ENCODE results near the gene CCDC27.

The CCDC27 gene

DNA sequence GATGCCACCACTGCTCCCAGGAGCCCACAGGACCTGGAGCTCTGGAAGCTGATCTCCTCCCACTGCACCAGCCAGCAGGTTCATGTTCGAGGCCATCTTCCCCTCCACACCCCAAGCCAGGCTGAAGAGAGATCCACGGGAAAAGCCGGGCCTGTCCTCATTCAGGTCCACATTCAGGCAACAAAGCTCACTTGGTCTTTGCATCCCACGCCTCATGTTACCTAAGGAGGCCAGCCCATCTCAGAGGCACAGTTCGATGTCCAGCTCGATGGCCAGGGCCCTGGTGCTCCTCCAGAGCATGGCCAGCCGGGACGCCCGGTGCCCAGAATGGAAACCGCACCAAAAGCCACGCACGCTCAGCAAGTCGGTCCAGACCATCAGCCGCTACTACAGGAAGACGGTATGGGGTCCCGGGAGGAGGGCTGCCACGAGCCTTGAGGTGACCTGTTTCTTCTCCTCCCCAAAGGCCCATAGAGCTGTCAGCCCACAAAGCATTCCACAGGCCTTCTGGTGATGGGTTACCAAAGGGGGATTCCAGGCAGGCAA, at the start of gene CCDC27:
CCDC27 (plus strand) TSS at position 51 of the 546 bp plus-strand sequence; CDS start at position 83, 32 bp downstream.
- no peak for FAIRE-seq

DNA sequence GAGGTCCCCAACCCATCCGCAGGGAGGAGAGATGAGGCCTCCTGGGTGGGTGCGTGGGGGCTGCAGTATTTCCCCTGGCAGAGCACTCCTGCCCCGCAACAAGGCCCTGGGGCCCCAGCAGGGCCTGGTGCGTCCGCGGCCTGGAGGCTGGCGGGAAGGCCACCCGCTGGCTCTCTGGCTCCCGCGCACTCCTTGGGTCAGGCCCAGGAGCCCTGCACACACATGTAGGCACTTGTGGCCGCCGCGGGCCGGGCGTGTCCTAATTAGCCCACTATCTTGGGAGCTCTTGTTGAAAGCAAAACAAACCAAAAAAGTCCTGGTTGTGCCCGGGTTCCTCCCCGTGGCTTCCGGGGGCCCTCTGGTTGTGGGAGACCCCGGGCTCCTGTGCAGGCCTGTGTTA, 49.7 kb upstream of the CCDC27 start:
- FAIRE-seq, result no peak

DNA sequence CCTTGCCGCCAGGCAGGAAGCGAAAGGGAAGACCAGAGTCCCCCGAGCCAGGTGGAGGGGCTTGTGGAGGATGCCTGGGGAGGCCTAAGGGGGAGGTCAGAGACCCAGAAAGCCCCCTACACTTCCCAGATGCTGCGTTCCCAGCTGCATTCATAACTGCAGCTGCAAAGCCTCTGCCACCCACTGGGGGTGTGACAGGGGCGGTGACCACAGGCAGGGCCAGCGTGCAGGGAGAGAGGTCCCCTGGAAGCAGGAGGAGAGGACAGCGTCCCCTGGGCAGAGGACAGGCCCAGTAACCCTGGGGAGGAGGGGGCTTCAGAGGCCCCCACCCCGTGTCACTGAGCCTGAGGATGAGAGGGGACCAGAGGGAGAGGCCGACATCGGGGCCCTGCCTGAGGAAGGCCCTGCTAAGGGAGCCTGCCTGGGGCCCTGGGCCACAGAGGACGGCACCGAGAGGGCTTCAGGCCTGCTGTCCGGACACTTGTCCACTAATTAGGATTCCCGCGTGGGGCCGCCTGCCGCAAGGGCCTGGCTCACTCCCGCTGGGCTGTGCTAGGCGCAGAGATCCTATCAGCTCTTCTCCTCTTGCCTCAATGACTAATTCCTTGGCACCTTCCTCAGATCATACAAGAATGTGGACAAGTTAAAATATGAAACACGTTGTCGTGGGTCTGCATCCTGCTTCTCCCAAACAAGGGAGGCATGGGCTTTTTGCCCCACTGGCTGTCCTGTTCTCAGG, 49.1 kb upstream of the CCDC27 start:
- no peak for FAIRE-seq

DNA sequence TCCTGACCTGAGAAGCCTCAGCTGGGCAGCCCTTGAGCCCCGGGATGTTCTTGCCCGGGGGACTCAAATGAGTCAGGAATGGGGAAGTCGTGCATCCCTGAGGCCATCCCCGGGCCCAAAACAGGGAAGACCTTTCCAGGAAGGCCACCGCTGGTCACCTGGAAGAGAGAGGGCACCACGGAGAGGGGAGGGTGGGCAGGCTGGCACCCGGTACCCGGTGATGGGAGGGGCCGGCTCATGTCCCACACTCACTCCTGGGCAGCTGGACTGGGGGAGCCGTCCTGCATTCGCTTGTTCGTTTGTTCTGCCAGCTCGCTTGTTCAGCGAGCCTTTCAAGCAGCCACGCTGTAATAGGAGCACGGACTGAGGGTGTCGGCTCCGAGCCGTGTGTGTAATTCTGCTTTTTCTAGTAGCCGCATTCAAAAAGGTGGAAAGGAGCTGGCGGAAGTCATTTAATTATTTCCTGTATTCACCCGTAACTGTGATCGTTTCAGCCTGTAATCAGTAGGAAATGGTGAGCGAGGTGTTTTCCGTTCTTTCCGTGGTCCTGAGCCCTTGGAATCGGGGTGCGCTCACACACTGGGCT, 48.4 kb upstream of the CCDC27 start:
- no peak for FAIRE-seq

DNA sequence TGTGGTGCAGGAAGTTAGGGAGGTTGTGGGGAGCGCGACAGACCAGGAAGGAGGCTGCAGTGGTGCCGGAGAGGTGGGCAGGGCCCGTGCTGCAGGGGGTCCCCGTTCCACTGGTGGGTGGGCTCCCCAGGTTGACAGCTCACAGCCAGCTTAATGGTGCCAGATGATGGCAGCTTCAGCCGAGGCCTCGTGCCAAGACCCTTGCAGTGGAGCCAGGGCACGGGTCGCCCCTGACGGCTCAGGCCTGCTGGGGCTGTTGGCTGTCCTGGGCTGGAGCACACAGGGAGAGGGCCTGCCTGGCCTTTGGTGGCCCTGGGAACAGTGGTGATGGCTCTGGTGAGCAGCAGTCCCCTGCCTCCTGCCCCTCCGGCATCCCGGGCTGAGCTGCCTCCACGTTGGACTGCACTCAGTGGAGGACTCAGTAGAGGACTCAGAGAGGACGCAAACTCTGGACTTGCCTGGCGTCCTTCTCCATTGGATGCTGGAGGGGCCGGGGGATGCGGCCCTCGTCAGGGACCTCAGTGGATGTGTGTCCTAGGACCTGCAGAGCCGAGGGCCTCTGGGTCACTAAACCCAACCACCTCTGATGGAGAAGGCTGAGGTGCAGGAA, 46.8 kb upstream of the CCDC27 start:
- FAIRE-seq, result no peak

DNA sequence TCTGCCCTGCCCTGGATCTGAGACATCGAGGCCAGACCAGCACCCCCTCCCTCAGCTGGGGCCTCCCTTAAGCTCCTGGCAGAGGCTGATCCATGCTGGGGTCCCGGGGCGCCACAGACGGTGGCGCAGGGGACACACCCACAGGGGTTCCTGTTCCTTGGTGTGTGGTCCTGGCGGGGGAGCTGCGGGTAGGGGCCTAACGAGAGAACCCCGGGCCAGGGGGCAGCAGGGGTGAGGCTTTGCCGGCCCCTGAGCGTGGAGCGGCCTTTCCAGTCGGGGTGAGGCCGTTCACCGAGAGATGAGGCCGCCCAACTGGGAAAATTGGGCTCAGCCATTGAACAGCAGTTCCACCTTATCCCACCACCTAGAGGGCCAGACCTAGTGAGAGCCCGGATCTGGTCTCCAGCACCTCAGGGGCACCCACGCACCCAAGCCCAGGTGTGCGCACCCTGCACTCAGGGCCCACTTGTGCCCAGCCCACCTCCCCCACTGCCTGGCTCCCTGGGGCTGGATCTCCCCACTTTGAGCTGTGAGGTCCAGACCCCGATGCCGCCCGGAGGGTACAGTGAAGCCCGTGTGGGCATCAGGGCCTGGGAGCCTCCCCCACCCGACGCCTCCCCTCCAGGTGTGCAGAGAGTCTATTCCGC, 45.5 kb upstream of the CCDC27 start:
- no peak for FAIRE-seq

DNA sequence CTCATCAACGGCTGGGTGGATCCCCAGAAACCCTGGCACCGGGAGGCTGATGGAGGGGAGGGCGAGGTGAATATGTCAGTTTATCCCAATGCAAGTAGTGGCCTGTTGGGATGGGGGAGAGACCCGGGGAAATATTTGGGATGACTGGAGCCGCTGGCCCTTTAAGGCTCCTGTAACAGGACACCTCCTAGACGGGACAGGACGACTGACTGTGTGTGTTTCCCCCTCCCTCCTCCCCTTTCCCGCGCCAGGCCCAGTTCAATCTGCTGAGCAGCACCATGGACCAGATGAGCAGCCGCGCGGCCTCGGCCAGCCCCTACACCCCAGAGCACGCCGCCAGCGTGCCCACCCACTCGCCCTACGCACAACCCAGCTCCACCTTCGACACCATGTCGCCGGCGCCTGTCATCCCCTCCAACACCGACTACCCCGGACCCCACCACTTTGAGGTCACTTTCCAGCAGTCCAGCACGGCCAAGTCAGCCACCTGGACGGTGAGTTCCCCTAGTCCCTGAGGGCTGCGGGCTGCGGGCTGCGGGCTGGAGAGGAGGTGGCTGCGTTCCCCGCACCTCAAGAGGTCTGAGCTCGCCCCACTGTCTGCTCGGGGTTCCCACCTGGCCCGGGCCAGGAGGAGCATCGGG, 44.8 kb upstream of the CCDC27 start:
- FAIRE-seq, result no peak

DNA sequence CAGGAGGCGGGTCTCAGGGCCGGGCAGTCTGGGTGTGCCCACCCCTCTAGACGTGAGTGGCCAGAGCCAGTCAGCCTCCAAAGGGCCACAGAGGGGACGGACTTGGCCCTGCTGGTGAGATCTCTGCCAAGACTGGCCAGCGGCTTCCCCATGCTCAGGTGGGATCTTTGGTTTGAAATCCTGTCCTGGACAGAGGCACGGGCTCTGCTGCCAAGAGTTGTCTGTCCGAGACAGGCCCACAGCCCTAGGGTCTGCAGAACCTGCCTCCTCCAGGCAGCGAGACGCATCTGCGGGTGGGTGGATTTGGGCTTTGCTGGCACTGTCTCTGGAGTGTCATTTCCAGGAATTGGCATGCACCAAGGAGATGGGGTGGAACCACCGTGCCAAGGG, 44.3 kb upstream of the CCDC27 start:
- FAIRE-seq, result no peak

DNA sequence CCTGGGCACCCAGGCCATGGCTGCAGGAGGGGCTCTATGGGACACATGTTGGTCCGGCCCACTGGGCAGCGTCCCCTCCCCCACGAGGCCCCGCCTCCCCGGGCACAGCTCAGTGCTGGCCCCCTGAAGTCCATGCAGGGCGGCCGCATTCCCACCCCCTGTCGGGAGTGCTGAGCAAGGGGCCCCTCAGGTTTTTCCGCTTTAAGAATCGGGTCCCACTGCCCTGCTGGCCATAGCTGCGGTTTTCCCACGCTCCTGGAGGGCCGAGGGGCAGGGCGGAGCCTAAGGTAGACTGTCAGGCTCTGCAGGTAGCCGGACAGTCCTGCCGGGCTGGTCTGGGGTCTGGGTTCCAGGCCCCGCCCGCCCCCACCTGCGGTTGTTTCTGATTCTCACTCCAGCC, 43.5 kb upstream of the CCDC27 start:
- no peak for FAIRE-seq

DNA sequence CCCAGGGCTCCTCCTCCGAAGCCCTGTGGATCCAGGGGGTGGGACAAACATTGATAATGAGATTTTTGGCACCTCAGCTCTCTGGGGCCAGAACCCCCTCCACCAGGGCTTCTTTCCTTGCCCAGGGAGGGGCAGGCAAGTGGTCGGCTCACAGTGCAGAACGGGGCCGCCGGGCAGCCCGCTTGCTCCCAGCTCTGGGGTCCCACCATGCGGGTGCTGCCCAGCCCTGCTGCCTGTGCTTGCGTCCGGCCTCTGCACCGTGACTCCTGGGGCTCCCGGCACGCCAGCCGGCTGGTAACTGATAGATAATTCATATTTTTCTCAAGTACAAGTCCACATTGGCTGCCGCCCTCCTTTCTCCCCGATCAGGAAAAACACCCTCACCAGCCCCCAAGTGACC, 42.0 kb upstream of the CCDC27 start:
- FAIRE-seq, result no peak

DNA sequence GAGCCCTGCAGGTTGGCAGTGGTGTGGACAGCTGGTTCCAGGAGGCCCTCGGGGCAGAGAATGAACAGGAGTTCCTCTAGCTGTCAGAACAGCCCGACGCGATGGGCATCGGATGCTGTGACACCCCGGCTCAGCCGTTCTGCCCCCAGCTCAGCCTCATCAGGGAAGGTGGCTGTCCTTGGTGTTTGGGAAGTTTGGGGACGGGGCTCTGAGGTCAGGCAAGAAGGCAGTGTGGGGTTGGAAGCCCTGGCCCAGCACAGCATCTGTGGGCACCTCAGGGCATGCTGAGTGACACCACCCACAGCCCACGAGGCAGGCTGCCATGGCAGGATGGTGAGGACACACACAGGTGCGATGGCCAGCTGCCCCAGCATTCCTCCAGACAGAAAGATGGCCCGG, 40.9 kb upstream of the CCDC27 start:
- FAIRE-seq, result no peak

DNA sequence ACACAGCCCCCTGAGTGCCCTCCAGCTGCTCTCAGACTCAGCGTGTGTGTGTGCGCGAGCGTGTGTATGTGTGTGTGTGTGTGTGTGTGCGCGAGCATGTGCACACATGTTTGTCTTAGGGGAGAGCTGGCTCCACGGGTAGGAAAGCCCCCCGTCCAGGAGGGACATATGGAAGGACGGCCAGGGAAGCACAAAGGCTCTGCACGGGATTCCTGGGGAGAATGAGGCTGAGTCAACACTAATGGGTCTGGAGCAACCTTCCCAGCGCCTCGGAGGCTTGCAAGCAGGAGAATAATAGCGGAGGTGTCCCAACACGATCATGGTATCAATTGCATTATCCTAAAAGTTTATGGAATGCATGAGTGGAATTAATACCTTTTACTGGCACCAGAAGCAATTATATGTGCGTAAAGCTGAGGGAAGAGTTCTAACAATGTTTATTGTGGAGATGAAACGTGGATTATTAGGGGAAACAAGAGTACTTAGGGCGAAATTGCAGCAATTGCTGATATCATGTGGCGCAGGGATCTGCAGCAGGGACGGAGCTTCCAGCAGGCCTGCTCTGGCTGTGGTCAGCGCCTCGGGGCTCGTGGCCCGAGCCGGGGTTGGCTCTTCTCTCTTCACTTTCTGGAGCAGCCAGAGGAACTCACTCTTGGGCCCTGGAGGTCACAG, 40.3 kb upstream of the CCDC27 start:
- no peak for FAIRE-seq

DNA sequence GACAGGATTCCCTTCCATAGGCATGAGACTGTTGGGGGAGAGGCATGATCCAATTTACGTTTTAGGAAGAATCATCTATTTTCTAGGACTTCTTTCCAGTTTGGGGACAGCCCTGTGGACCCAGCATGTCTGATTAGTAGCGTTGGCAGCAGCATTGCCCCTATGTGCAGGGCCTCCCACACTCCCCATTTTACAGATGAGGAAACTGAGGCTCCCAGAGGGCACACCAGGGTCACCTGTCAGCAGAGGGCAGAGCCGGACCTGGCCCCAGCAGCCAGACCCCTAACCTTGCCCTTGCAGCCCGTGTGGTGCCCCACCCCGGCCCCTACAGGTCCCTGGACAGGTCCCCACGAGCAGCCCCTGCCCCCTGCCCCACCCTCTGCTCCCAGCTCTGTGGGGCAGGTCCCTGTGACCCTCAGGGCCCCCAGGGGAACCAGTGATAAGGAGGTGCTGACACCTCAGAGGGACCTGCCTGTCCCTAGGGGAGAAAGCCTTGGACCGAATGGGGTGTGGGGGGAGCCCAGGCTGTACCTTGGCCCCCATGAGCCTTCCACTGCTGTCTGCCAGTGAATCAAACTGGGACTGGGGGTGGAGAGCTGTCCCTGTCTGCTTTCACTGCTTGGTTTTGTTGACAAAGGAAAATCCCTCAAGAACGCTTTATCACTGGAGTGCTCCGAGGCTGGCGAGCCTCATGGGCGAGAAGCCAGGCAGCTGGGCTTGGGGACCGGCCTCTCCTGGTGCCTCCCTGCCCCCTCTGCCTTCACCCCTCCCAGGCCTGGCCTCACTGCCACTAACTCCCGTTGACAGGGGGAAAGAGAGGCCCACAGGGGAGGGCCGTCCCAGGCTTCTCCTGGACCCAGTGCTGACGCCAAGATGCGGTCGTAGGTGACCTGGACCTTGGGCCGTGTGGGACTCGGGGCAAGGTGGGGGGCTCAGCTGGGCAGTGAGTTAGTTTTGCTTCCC, 39.4 kb upstream of the CCDC27 start:
- no peak for FAIRE-seq

DNA sequence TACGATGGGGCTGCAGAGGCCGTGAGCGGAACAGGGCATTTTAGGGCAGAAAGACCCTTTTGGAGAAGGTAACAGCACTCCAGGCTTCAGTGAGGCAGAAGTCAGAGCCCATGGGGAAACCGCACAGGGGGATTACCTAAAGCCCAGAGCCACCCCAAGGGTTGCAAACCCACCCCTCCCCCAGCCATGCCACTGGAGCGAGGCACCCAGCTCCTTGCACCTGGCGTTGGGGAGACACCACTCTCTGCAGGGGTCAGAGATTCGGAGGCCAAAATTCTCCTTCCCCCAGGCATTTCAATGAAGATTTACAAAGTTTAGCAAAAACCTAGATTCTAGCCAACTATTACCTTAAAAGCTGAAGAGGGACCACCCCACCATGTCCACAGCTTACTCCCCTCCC, 38.4 kb upstream of the CCDC27 start:
- FAIRE-seq, result no peak

DNA sequence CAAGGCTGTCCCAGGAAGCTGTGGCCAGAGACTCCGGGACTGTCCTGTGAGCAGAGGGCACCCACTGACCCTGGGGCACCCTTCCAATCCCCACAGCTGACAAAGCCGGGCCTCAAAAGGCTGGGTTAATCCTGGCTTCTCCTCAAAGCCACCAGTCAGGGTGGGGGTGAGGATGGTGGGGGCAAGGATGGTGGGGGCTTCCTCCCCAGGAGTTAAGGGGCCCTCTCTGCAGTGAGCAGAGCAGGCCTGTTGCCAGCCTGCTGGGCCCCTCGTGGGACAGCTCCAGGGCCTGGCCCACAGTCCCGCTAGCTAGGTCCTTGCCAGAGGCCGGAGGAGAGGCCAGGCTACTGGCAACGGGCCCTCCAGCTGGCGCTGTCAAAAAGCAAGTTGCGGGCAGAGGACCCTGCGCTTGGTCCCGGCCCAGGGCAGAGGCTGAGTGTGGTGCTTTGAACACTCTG, 37.9 kb upstream of the CCDC27 start:
- FAIRE-seq, result no peak

DNA sequence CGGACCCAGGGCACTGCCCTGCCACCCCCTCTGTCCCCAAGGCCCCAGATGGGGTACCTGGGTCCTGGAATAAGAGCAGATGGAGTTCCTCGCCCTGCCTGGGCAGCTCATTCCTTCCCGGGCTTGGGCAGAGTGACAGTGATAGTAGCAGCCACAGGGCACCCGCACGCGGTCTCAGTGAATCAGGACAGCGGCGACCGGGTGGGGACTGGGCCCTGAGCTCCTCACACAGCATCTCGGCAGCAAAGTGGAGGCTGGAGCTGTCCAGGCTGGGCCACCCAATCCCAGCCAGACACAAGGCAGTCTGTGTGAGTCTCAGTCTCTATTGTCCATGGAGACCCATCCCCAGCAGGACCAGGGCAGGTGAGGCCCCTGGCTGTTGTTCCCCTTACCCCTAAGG, 37.4 kb upstream of the CCDC27 start:
- FAIRE-seq, result no peak

DNA sequence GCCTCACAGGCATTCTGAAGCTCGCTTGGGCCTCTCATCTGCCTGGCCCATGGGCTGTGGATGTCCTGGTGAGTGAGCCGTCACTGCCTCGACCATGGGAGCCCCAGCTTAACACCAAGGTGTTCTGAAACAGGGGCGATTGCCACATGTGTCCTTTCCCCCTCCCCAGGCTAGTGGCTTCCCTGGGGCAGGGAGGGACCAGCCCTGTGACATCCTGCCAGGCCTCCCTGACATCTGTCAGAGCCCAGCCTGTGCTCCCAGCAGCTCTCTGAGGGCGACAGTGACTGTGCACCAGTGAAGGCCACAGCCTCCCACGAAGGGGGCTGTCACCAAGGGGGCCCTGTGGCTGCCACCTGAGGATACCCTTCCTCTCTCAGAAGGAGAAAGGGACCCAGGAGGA, 35.9 kb upstream of the CCDC27 start:
- no peak for FAIRE-seq

DNA sequence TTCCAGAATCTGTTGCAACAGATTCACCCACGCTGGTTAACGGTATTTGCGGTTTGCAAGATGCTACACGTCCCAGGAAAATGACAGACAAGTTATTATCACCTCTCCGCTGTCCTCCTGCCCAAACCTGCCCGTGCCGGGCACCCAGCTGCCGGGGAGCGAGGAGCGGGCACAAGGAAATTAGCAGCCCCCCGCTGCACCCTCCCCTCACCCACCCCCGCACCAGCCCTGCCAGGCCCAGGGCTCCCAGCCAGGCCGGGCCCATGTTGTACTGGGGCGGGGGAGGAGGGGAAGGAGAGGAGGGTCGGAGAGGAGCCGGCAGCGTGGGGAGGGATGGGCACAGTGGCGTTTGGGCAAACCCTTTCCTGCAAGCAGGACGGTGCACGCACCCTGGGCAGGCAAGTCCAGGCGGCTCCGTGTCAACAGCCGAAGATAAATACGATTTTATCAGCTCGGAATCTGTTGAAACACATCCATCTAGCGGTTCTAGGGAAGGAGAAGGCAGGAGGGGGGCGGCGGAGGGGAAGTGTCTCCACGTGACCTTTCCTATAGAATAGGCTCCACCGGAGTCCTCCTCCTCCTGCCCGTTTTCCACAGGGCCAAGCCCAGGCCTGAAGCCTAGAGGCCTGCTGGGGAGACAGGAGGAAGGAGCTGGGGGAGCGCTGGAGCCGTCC, 35.1 kb upstream of the CCDC27 start:
- FAIRE-seq, result no peak

DNA sequence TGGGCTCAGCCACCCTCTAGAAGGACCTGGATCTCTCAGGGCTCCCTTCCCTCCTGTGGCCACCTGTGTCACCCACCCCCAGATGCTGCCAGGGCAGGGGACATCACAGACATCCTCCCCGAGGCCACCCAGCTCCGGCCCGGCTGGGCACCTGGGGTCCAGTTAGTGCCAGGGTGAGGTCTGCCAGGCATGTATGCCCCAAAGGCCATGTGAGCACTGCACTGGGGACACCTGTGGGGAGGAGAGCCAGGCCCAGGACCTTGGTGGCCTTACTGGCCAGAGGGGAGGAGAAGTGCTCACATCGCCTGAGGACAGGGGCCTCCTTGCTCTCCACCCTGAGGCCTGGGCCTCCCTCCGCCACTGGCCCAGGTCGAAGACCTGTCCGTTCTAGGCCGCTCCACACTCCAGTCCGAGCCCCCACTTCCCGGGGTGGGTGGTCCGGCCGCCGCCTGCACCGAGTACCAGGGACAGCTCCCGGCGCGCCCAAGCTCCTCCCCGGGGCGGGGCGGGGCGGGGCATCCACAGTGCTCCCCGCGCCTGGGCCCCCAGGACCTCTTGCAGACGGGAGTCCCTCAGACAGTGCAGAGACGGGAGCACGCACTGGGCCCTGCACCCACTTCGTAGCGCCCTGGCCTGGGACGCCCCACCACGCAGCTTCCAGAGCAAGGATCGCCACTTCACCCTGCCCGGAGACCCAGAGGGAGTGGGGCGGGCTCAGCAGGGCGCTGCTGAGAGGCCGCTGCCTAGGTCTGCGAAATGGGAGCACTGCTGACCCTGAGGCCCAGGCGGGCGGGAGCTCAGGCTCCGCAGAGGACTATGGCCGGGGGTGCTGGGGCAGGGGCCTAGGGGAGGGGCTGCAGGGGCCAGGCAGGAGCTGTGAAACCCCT, 34.3 kb upstream of the CCDC27 start:
- no peak for FAIRE-seq

DNA sequence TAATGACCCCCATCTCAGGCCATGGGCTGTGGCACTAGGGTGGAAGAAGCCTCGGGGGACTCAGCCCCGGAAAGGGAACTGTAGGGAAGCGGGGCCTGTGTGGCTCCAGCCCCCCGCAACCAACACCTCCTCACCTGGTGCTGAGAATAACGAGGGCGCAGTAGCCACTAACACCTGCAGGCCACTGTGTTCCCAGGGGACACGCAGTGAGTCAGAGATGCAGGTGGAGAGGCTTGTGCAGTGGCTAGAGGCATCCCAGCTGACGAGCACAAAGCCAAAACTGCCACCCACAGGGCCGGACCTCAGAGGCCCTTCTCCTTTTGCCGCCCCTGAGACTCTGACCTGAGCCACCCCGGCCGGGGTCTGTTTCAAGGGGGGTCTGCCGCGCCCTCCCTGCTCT, 33.5 kb upstream of the CCDC27 start:
- no peak for FAIRE-seq
